Measurements from ENCODE around the gene ZNF778. TPM values are rescaled to one million over a fixed set of nuclear protein-coding genes. Genes with fewer than 3 reads are reported as not detected.

ZNF778 gene
- total and polyA plus RNA-seq, 2 of the 8 experiments (the other 6 are each of a cell fraction or from before 2014, with no cell fraction given): 9.5 to 21.9 TPM

DNA sequence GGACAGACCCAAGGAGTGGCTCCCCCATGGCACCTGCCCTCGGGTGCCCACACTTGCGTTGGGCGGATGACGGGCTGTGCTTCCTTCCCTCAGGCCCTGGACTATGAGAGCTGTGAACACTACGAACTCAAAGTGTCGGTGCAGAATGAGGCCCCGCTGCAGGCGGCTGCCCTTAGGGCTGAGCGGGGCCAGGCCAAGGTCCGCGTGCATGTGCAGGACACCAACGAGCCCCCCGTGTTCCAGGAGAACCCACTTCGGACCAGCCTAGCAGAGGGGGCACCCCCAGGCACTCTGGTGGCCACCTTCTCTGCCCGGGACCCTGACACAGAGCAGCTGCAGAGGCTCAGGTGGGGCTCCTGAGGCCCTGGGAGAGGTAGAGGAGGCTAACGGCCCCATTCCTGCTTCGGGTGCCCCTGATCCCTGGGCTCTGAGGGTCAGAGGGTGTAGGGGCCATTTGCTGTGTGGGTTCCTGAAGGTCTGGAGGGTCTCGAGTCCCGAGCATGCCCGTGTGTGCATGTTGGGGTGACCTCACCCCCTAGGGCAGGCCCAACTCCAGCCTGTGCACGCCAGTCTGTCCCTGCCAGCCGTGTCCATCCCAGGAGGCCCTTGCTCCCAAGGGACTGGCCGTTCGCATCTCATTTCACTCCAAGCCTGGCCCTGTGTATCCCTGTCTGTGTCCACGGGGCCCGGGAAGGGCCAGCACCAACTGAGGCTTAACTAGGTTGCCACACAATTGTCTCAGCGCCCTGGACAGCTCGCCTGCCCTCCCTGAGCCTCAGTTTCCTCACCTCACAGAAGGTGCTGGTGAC lies 27.1 kb upstream of the ZNF778 start (continued):
- no peak for TF ChIP-seq CREB1 (IDR thresholded peaks at IDR 0.05)
- TF ChIP-seq, protein P1, sequence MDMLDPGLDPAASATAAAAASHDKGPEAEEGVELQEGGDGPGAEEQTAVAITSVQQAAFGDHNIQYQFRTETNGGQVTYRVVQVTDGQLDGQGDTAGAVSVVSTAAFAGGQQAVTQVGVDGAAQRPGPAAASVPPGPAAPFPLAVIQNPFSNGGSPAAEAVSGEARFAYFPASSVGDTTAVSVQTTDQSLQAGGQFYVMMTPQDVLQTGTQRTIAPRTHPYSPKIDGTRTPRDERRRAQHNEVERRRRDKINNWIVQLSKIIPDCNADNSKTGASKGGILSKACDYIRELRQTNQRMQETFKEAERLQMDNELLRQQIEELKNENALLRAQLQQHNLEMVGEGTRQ (IDR thresholded peaks at IDR 0.05; ENCODE audit: low read length): no peak
- TF ChIP-seq TEAD4 (IDR thresholded peaks at IDR 0.05; ENCODE audit: low read depth, low read length): no peak
- TF ChIP-seq HDAC6 (IDR thresholded peaks at IDR 0.05; ENCODE audit: low read depth, low read length): no peak
- no peak for TF ChIP-seq CHD2 (IDR thresholded peaks at IDR 0.05; ENCODE audit: low read length)
- TF ChIP-seq TCF12 (IDR thresholded peaks at IDR 0.05; ENCODE audit: low read depth, low read length): no peak
